KOPT-K1 (cell line): Measurements from ENCODE around the gene ESYT1.

Source experiments
- H3K27ac ChIP-seq: fragments of 200-600 bp; sonication (generic); 2 replicates; pipeline ENCODE4 v1.5.1; 2016; ENCODE audit warnings: antibody characterized with exemption, mild to moderate bottlenecking, low read depth, low read length; ENCODE audit not compliant: poor library complexity, severe bottlenecking
- H3K36me3 ChIP-seq: fragments of 200-600 bp; sonication (generic); 2 replicates; pipeline ENCODE4 v1.5.1; 2017; ENCODE audit warnings: antibody characterized with exemption, mild to moderate bottlenecking, low read length, moderate library complexity; ENCODE audit not compliant: insufficient read depth
- H3K9me3 ChIP-seq: fragments of 200-600 bp; sonication (generic); 2 replicates; pipeline ENCODE4 v1.5.1; 2017; ENCODE audit warnings: antibody characterized with exemption, low read length, mild to moderate bottlenecking; ENCODE audit not compliant: insufficient read depth, poor library complexity, severe bottlenecking

ESYT1 gene

GRCh38 chr12:56163533-56164344 lies 35.7 kb downstream of the ESYT1 start:
- Histone ChIP-seq H3K36me3 (peaks cover 96% of the 10 kb centered on the region), H3K9me3 (no peaks in the 10 kb centered on the region), H3K27ac (no peak overlapping the region)

GRCh38 chr12:56164345-56164729 lies 36.3 kb downstream of the ESYT1 start:
- Histone ChIP-seq H3K9me3 (no peaks in the 10 kb centered on the region), H3K36me3 (peaks cover 99% of the 10 kb centered on the region), H3K27ac (no peak overlapping the region)

- Histone ChIP-seq H3K36me3 (peaks cover 99% of the 10 kb centered on the region), H3K27ac (no peak overlapping the region), H3K9me3 (no peaks in the 10 kb centered on the region)
These were observed 37.3 kb downstream of the ESYT1 start for GRCh38 chr12:56165369-56165768.

- Histone ChIP-seq H3K9me3 (no peaks in the 10 kb centered on the region), H3K36me3 (peaks cover 99% of the 10 kb centered on the region), H3K27ac (no peak overlapping the region)
These were observed 41.2 kb downstream of the ESYT1 start for GRCh38 chr12:56169229-56169759.

GRCh38 chr12:56172839-56173238 lies 44.8 kb downstream of the ESYT1 start:
- H3K27ac ChIP-seq = no peak overlapping the region
- H3K36me3 ChIP-seq = peaks cover 99% of the 10 kb centered on the region
- H3K9me3 ChIP-seq = no peaks in the 10 kb centered on the region

- Histone ChIP-seq H3K36me3 (peaks cover 97% of the 10 kb centered on the region), H3K27ac (no peak overlapping the region), H3K9me3 (no peaks in the 10 kb centered on the region)
These were observed 50.3 kb downstream of the ESYT1 start for GRCh38 chr12:56178347-56178746.

GRCh38 chr12:56186957-56187356 lies 58.9 kb downstream of the ESYT1 start:
- no peak overlapping the region for H3K27ac ChIP-seq

GRCh38 chr12:56188131-56188777 lies 60.2 kb downstream of the ESYT1 start:
- Histone ChIP-seq H3K36me3 (peaks cover 48% of the 10 kb centered on the region), H3K27ac (peak overlapping the region; percentile 78), H3K9me3 (no peaks in the 10 kb centered on the region)

More at GRCh38 chr12:56186957-56187356, 58.9 kb downstream of the ESYT1 start:
- Histone ChIP-seq H3K9me3 (no peaks in the 10 kb centered on the region), H3K36me3 (peaks cover 61% of the 10 kb centered on the region)

GRCh38 chr12:56188778-56189098 lies 60.7 kb downstream of the ESYT1 start:
- peak overlapping the region; percentile 78 for H3K27ac ChIP-seq
- no peaks in the 10 kb centered on the region for H3K9me3 ChIP-seq
- peaks cover 44% of the 10 kb centered on the region for H3K36me3 ChIP-seq

GRCh38 chr12:56189099-56189917 lies 61.2 kb downstream of the ESYT1 start, which contains the start of gene SMARCC2:
Gene SMARCC2 (minus strand): TSS chr12:56189483. CDS start chr12:56189461, 22 bp downstream.
- Histone ChIP-seq H3K9me3 (no peaks in the 10 kb centered on the region), H3K36me3 (peaks cover 38% of the 10 kb centered on the region), H3K27ac (peak within 1 kb of the TSS; percentile 78)

GRCh38 chr12:56189918-56190694 lies 62.0 kb downstream of the ESYT1 start:
- Histone ChIP-seq H3K9me3 (no peaks in the 10 kb centered on the region), H3K36me3 (peaks cover 30% of the 10 kb centered on the region), H3K27ac (peak overlapping the region; percentile 78)

GRCh38 chr12:56190695-56191155 lies 62.7 kb downstream of the ESYT1 start:
- Histone ChIP-seq H3K36me3 (peaks cover 24% of the 10 kb centered on the region), H3K27ac (peak overlapping the region; percentile 78), H3K9me3 (no peaks in the 10 kb centered on the region)

GRCh38 chr12:56192582-56192981 lies 64.5 kb downstream of the ESYT1 start:
- Histone ChIP-seq H3K9me3 (no peaks in the 10 kb centered on the region), H3K27ac (no peak overlapping the region), H3K36me3 (peaks cover 5% of the 10 kb centered on the region; the same call in 1 of the 2 replicates)

GRCh38 chr12:56193025-56193578 lies 65.0 kb downstream of the ESYT1 start:
- Histone ChIP-seq H3K27ac (peak overlapping the region; percentile 18), H3K9me3 (no peaks in the 10 kb centered on the region), H3K36me3 (no peaks in the 10 kb centered on the region)
